ENCODE results near the gene MACROD2.
"Not testable (repeated sequence)": the region's sequence is repeated elsewhere in the genome, so short reads cannot be mapped to it uniquely, and the experiment has no call there.

The MACROD2 gene

GRCh38 chr20:16004108-16004854 lies 2009.0 kb downstream of the MACROD2 start:
- no peak overlapping the region for H3K4me3 ChIP-seq (ENCODE audit: low read length)
- no peak for TF ChIP-seq ZNF274 (IDR thresholded peaks at IDR 0.05; ENCODE audit: low read depth, low read length)

DNA sequence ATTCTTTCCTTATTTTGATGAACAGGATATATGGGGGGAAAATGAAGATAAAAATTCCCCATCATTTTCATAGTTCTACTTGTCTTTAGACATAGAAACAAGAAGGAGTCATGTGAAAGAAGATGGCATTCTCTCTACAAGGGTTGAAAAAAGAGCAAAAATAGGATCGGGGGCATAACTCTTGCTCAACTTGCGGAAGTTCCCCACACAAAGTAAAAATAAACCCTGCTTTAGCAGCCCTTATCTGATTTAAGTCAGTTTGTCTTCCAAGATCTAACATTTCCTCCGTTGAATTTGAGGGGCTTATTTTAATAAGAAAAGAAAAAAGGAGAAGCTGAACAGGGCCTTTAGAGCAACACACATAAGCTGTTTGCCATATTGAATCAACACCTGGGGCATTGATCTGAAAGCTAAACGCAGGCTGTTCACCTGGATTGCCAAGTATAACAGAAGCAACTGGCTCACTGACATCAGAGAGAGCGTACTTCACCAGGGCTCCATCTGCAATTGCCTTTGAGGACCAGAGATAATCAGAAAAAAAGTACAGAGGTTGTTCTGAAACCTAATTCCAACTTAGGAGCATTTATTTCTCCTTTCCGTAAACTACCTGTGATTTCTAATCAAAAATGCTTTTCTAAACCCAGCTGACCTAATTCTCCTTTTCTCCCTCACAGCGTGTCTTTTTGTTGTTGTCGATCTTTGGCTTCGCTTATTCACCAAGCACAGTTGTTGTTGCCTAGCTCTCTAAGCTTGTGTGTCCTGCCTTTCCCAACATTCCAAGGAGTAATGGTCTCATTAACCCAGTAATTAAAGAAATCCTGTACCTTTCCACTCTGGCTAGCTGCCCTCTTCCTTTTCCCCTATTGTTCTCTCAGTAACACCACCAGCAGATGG lies 2010.0 kb downstream of the MACROD2 start:
- H3K4me3 ChIP-seq (ENCODE audit: low read length): no peak overlapping the region

DNA sequence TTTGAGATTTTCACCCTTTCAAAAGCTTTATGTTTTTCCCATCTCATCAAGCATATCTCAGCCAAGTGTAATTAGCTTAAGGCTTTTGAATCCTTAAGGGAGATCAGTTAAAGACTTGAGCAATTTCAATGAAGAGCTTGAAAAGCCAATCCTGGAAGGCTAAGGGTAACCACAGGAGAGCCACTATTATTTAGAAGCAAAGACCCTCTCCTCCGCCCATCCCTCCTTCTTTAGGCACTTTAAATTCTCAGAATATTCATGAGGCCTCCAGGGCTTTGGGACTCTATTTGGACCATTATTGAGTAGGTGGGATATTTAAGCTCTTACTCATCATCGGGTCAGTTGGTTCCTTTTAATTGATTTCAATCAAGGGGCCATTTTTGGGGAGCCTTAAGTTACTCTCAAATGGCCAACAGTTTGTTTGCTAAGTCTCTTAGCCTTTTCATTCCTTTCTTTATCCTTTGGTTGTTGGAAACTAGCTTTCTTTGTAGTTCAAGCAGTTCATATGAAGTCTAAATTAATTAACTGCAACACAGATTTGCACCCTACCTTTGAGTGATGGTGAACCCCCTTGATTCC lies 2010.7 kb downstream of the MACROD2 start:
- no peak for TF ChIP-seq ZNF274 (IDR thresholded peaks at IDR 0.05; ENCODE audit: low read depth, low read length)
- no peak overlapping the region for H3K4me3 ChIP-seq (ENCODE audit: low read length)

More for the DNA sequence above, 2010.0 kb downstream of the MACROD2 start:
- no peak for TF ChIP-seq ZNF274 (IDR thresholded peaks at IDR 0.05; ENCODE audit: low read depth, low read length)

- no peak for TF ChIP-seq ZNF274 (IDR thresholded peaks at IDR 0.05; ENCODE audit: low read depth, low read length)
- no peak overlapping the region for H3K4me3 ChIP-seq (ENCODE audit: low read length)
Measured at GRCh38 chr20:16007164-16007563, 2011.8 kb downstream of the MACROD2 start.

DNA sequence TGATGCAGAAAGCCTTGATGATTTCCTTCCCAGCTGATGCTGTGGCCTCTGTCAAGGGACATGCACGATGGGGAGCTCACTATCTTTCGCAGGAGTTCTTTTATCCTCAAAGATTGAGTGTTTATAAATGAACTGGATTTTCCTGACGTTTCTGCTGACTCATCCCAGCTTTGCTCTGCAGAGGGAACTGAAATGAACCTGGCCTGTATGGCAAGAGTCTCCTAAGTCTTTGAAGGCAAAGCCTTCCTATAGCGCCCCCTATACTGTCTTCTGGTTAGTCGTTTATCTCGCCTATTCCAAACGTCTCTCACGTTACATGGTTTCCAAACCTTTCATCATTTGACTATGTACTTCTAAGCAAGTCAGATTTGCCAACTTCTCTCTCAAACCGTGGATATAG lies 2012.6 kb downstream of the MACROD2 start:
- H3K4me3 ChIP-seq (ENCODE audit: low read length): no peak overlapping the region
- TF ChIP-seq ZNF274 (IDR thresholded peaks at IDR 0.05; ENCODE audit: low read depth, low read length): no peak

- no peak for TF ChIP-seq ZNF274 (IDR thresholded peaks at IDR 0.05; ENCODE audit: low read depth, low read length)
- no peak overlapping the region for H3K4me3 ChIP-seq (ENCODE audit: low read length)
Measured at GRCh38 chr20:16011056-16011455, 2015.7 kb downstream of the MACROD2 start.

GRCh38 chr20:16011519-16011918 lies 2016.2 kb downstream of the MACROD2 start:
- no peak for TF ChIP-seq ZNF274 (IDR thresholded peaks at IDR 0.05; ENCODE audit: low read depth, low read length)
- no peak overlapping the region for H3K4me3 ChIP-seq (ENCODE audit: low read length)

GRCh38 chr20:16012934-16013333 lies 2017.6 kb downstream of the MACROD2 start:
- H3K4me3 ChIP-seq (ENCODE audit: low read length): not testable (repeated sequence)

DNA sequence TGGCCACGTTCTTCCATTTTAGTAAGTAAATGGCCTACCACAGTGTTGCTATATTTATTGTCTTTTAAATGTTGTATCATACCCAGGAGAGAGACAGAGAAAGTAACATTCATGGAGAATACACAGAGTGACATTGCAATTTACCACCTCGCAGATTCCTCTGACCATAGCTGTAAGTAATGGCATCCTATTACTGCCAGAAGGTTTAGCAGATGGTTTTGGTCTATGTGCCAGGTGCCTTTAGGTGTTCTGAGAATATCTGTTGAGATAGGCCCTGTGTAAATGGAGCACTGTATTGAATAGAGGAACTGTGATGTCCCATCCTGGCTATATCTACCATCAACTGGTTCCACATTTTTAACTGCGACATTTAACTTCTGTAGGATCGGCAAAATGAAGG lies 2018.3 kb downstream of the MACROD2 start:
- TF ChIP-seq ZNF274 (IDR thresholded peaks at IDR 0.05; ENCODE audit: low read depth, low read length): no peak
- no peak overlapping the region for H3K4me3 ChIP-seq (ENCODE audit: low read length)

DNA sequence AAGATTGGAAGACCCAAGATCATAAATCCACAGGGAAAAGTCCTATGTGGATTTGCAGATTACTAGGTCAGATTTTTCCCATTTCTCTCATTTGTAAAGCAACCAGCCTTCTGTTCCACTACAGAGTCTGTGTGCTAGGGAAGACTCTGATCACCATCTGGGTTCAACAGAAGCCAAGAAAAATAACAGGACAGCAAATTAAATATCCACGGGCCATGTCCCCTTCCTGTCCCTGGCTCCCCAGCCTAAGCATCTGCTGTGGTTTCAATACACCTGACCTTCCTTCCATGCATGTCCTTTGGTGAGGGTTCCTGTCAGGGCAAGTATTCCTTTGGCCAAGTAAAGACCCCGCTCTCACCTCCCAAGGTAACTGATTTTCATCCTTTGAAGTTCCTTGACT lies 2019.1 kb downstream of the MACROD2 start:
- TF ChIP-seq ZNF274 (IDR thresholded peaks at IDR 0.05; ENCODE audit: low read depth, low read length): no peak
- no peak overlapping the region for H3K4me3 ChIP-seq (ENCODE audit: low read length)

DNA sequence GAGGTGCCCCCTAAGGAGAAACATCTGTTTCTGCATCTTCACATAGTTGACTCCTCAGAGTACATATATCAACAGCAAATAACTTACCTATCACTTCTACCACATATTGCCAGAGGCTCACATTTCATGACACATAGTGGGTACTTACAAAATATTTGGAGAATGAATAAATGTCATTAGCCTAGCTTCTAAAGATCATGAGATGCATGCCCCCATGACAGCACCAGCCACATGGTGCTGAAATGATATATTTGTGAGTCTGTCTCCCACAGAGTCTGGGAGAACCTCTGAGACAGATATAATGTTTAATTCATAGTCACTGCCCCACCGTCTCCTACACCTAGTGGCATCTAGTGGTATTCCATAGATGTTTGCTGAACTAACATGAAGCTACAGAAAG lies 2022.3 kb downstream of the MACROD2 start:
- no peak overlapping the region for H3K4me3 ChIP-seq (ENCODE audit: low read length)
- TF ChIP-seq ZNF274 (IDR thresholded peaks at IDR 0.05; ENCODE audit: low read depth, low read length): no peak

- no peak overlapping the region for H3K4me3 ChIP-seq (ENCODE audit: low read length)
- TF ChIP-seq ZNF274 (IDR thresholded peaks at IDR 0.05; ENCODE audit: low read depth, low read length): no peak
Measured at GRCh38 chr20:16018881-16019280, 2023.6 kb downstream of the MACROD2 start.

- no peak for TF ChIP-seq ZNF274 (IDR thresholded peaks at IDR 0.05; ENCODE audit: low read depth, low read length)
- no peak overlapping the region for H3K4me3 ChIP-seq (ENCODE audit: low read length)
Measured at GRCh38 chr20:16020971-16021370, 2025.7 kb downstream of the MACROD2 start.

- TF ChIP-seq ZNF274 (IDR thresholded peaks at IDR 0.05; ENCODE audit: low read depth, low read length): no peak
- H3K4me3 ChIP-seq (ENCODE audit: low read length): no peak overlapping the region
Measured at GRCh38 chr20:16025084-16025483, 2029.8 kb downstream of the MACROD2 start.

DNA sequence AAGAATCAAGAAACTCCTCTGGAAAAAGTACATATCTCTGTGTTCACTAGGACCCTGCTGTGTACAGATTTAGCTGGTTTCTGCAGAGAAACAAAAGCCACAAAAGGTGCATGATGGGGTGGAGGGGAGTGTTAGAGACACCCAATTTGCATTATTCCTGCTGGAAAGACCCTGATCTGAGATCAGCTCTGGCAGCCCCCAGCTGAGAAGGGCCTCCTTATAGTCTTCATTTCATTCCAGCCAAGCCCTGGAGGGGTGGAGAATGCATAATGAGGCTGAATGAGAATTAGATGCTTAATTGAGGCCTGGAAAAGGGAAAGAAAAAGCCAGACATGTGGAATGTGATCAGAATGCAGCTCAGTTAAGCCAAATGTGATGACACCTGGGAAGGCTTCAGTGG lies 2032.4 kb downstream of the MACROD2 start:
- TF ChIP-seq ZNF274 (IDR thresholded peaks at IDR 0.05; ENCODE audit: low read depth, low read length): no peak

More for the DNA sequence above, 2032.4 kb downstream of the MACROD2 start:
- H3K4me3 ChIP-seq (ENCODE audit: low read length): no peak overlapping the region

Data from GM08714 (cell line).